Endodermal cell (in vitro differentiated cells): Measurements from ENCODE around the gene RESP18. TPM values are rescaled to one million over a fixed set of nuclear protein-coding genes. Genes with fewer than 3 reads are reported as not detected.

Experiments used
- DNase-seq: peaks from one replicate; pipeline ENCODE4 v3.0.0-alpha.2; 2017
- H3K27ac ChIP-seq: 2 replicates; pipeline ENCODE4 v1.5.1; 2013; ENCODE audit warnings: mild to moderate bottlenecking, low read depth, low read length, moderate library complexity
- H3K27me3 ChIP-seq: 2 replicates; pipeline ENCODE4 v1.6.1; 2013; ENCODE audit warnings: mild to moderate bottlenecking, low read length, moderate library complexity; ENCODE audit not compliant: insufficient read depth, control insufficient read depth, poor library complexity, severe bottlenecking
- H3K36me3 ChIP-seq: 2 replicates; pipeline ENCODE4 v1.7.0; 2013; ENCODE audit warnings: mild to moderate bottlenecking, low read length, moderate library complexity; ENCODE audit not compliant: control insufficient read depth, insufficient read depth
- H3K4me1 ChIP-seq: one replicate; pipeline ENCODE4 v1.7.0; 2013; ENCODE audit warnings: low read length; ENCODE audit not compliant: control insufficient read depth, insufficient read depth
- H3K4me3 ChIP-seq: 2 replicates; pipeline ENCODE4 v1.5.1; 2013; ENCODE audit warnings: mild to moderate bottlenecking, low read length, moderate library complexity
- H3K9ac ChIP-seq: 2 replicates; pipeline ENCODE4 v1.6.1; 2013; ENCODE audit warnings: mild to moderate bottlenecking, low read length, moderate library complexity; ENCODE audit not compliant: poor library complexity, severe bottlenecking; ENCODE audit errors: extremely low read depth
- H3K9me3 ChIP-seq: 2 replicates; pipeline ENCODE4 v1.6.1; 2013; ENCODE audit warnings: mild to moderate bottlenecking, low read length, moderate library complexity; ENCODE audit not compliant: control insufficient read depth
- H3K27ac Mint-ChIP-seq: 2 replicates; pipeline ENCODE4 v1.8.0; 2020; ENCODE audit warnings: mixed read lengths
- H3K27me3 Mint-ChIP-seq: 2 replicates; pipeline ENCODE4 v1.8.0; 2021; ENCODE audit warnings: mild to moderate bottlenecking, mixed read lengths; ENCODE audit not compliant: insufficient read depth
- H3K36me3 Mint-ChIP-seq: 2 replicates; pipeline ENCODE4 v1.8.0; 2020; ENCODE audit warnings: low read depth, mixed read lengths
- H3K4me1 Mint-ChIP-seq: 2 replicates; pipeline ENCODE4 v1.8.0; 2020; ENCODE audit warnings: mixed read lengths
- H3K4me3 Mint-ChIP-seq: 2 replicates; pipeline ENCODE4 v1.8.0; 2020; ENCODE audit warnings: mild to moderate bottlenecking, moderate library complexity, mixed read lengths
- H3K9me3 Mint-ChIP-seq: 2 replicates; pipeline ENCODE4 v1.8.0; 2020; ENCODE audit warnings: mild to moderate bottlenecking, mixed read lengths
- WGBS, 2 experiments: methylation state at CpG; one replicate each; pipeline versions ENCODE4 v1.1.5 to v1.1.7; 2013; ENCODE audit warnings: missing lambda C conversion rate in 2 of 2, mixed read lengths in 1 of 2; ENCODE audit not compliant: insufficient coverage in 1 of 2, insufficient read length in 1 of 2; 5-methylcytosine and 5-hydroxymethylcytosine counted together
- total RNA-seq, 2 donors: library from RNA; stranded (reverse); fragmentation: NEBNext Ultra II Directional in 1 of 2; extraction: Animal tissue kit (Norgen Biotek cat#: 25700) in 1 of 2; gene quantifications; 2 replicates in 1 of 2; 3 replicates in 1 of 2; pipeline ENCODE4 v1.2.1, GENCODE V29; 2021
- TF ChIP-seq, protein P1 (sequence below): fragments of 200-600 bp; sonication (generic); conservative IDR thresholded peaks from 2 replicates; pipeline ENCODE4 v1.5.0; 2021; ENCODE audit warnings: antibody characterized with exemption, mild to moderate bottlenecking

RESP18 gene
- total RNA-seq, 2 donors from 2014 or later: not detected

DNA sequence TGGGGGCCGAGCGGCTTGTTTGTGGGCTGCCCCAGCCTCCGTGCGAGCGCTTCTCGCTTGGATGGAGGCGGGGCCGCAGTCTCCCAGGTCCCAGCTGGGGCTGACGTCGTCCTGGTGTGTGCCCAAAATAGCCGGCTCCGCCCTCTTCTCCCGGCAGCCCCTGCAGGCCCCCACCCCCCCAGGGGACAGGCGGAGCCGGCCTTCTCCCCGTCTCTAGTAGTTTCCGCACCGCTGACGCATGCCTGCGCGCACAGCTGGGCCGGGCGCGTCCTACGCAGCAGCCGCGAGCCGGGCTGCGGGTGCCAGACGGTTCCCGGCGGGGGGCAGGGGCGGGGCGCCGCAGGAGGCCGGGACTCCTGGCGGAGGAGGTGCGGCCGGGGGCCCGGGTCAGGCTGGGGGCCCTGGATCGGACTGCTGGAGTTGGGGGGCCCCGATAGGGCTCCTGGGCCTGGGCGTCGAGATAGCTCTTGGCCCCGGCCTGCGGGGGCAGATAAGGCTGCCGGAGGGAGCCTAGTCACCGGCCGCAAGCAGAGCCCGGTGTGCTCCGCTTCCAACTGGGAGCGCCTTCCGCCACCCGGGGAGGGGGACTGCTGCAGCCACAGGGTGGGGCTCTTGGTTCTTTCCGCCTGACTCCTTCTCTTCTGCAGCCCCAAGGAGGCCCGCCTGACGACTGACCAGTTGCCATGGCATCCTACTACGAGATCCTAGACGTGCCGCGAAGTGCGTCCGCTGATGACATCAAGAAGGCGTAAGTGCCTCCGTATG is 53.2 kb downstream of the RESP18 start, which contains the start of gene DNAJB2:
Gene DNAJB2 (plus strand): TSS at position 216 of the 765 bp plus-strand sequence. CDS start 468 bp downstream, at position 684.
- peak; percentile 99 for DNase-seq
- H3K27me3 ChIP-seq: no peaks in the 10 kb centered on the region
- peak within 1 kb of the TSS; percentile 94 for H3K9ac ChIP-seq
- peaks cover 42% of the 10 kb centered on the region for H3K4me1 Mint-ChIP-seq
- TF ChIP-seq, protein P1, sequence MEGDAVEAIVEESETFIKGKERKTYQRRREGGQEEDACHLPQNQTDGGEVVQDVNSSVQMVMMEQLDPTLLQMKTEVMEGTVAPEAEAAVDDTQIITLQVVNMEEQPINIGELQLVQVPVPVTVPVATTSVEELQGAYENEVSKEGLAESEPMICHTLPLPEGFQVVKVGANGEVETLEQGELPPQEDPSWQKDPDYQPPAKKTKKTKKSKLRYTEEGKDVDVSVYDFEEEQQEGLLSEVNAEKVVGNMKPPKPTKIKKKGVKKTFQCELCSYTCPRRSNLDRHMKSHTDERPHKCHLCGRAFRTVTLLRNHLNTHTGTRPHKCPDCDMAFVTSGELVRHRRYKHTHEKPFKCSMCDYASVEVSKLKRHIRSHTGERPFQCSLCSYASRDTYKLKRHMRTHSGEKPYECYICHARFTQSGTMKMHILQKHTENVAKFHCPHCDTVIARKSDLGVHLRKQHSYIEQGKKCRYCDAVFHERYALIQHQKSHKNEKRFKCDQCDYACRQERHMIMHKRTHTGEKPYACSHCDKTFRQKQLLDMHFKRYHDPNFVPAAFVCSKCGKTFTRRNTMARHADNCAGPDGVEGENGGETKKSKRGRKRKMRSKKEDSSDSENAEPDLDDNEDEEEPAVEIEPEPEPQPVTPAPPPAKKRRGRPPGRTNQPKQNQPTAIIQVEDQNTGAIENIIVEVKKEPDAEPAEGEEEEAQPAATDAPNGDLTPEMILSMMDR: peak; percentile 16
- peak within 1 kb of the TSS; percentile 95 for H3K27ac ChIP-seq
- no peaks in the 10 kb centered on the region for H3K27me3 Mint-ChIP-seq
- no peaks in the 10 kb centered on the region for H3K9me3 Mint-ChIP-seq
- peak within 1 kb of the TSS; percentile 74 for H3K4me3 Mint-ChIP-seq
- peaks cover 23% of the 10 kb centered on the region for H3K36me3 Mint-ChIP-seq
- H3K4me1 ChIP-seq: peaks cover 28% of the 10 kb centered on the region
- H3K36me3 ChIP-seq: peaks cover 35% of the 10 kb centered on the region
- H3K27ac Mint-ChIP-seq: peak within 1 kb of the TSS; percentile 98
- no peaks in the 10 kb centered on the region for H3K9me3 ChIP-seq
- H3K4me3 ChIP-seq: peak within 1 kb of the TSS; percentile 86
- WGBS, 2 experiments: 1 to 3% methylated on average over 8 to 65 of the region's 65 CpGs

- Histone ChIP-seq H3K27ac (peak overlapping the region; percentile 95), H3K27me3 (no peaks in the 10 kb centered on the region), H3K4me1 (peaks cover 31% of the 10 kb centered on the region), H3K36me3 (peaks cover 30% of the 10 kb centered on the region), H3K9me3 (no peaks in the 10 kb centered on the region), H3K4me3 (peak overlapping the region; percentile 86), H3K9ac (peak overlapping the region; percentile 94)
- TF ChIP-seq, protein P1: no peak
- DNase-seq: no peak
- H3K4me3 Mint-ChIP-seq: peak overlapping the region; percentile 74
- no peaks in the 10 kb centered on the region for H3K27me3 Mint-ChIP-seq
- H3K36me3 Mint-ChIP-seq: peaks cover 21% of the 10 kb centered on the region
- H3K4me1 Mint-ChIP-seq: peaks cover 43% of the 10 kb centered on the region
- H3K27ac Mint-ChIP-seq: peak overlapping the region; percentile 96
- 18 to 20% methylated on average over 3 to 9 of the region's 9 CpGs for WGBS, 2 experiments
- H3K9me3 Mint-ChIP-seq: no peaks in the 10 kb centered on the region
These were observed 53.8 kb downstream of the RESP18 start for GRCh38 chr2:219278655-219279150.

- H3K9ac ChIP-seq: peak overlapping the region; percentile 94
- Mint-ChIP-seq H3K27me3 (no peaks in the 10 kb centered on the region), H3K27ac (peak overlapping the region; percentile 96), H3K9me3 (no peaks in the 10 kb centered on the region), H3K36me3 (peaks cover 15% of the 10 kb centered on the region), H3K4me3 (peak overlapping the region; percentile 74), H3K4me1 (peaks cover 43% of the 10 kb centered on the region)
- peaks cover 23% of the 10 kb centered on the region for H3K36me3 ChIP-seq
- H3K4me3 ChIP-seq: peak overlapping the region; percentile 86
- peak; percentile 98 for DNase-seq
- H3K27ac ChIP-seq: peak overlapping the region; percentile 95
- no peaks in the 10 kb centered on the region for H3K9me3 ChIP-seq
- TF ChIP-seq, protein P1: peak; percentile 97
- 34 to 40% methylated on average over 21 to 25 of the region's 25 CpGs for WGBS, 2 experiments
- H3K27me3 ChIP-seq: no peaks in the 10 kb centered on the region
- H3K4me1 ChIP-seq: peaks cover 31% of the 10 kb centered on the region
These were observed 54.6 kb downstream of the RESP18 start for GRCh38 chr2:219277703-219278654.
